Inflammatory macrophage (primary cell): ENCODE data around the gene MPND.
A peak's percentile ranks its signal among the peaks of the same experiment; 100 is the strongest.
"Not testable (repeated sequence)": the region's sequence is repeated elsewhere in the genome, so short reads cannot be mapped to it uniquely, and the experiment has no call there.

Experiments
- DNase-seq, 2 donors: peaks; one replicate each; pipeline ENCODE4 v3.0.0-alpha.2; 2020 to 2022

The MPND gene

DNA sequence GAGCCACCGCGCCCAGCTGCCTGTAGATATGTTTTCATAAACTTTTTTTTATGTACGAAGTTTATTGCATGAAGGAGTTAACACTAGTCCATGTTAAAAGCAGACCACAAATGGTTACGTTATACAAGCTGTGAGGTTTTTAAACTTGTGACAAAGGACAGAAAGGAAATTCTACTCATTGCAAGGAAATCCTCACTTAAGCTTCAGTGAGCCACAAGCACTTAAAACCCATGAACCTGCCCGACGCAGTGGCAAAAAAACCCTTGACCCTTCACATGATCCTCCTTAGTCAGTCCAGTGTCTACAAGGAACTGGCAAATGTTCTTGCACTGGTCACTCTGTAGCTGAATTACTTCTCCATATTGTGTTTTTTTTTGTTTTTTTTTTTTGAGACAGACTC, 4.2 kb downstream of the MPND start:
- peak; percentile 91 to 95 for DNase-seq

DNA sequence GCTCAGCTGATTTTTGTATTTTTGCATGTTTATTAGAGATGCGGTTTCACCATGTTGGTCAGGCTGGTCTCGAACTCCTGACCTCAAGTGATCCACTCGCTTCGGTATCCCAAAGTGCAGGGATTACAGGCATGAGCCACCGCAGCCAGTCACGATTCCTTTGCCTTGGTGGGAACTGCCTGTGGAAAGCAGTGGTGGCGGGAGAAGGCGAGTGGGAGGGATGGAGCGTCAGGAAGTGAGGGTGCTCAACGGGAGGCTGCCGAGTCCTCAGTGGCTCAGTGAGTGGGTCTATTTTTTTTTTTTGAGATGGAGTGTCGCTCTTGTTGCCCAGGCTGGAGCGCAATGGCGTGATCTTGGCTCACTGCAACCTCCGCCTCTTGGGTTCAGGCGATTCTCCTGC, 5.9 kb downstream of the MPND start:
- DNase-seq = not testable (repeated sequence)

DNA sequence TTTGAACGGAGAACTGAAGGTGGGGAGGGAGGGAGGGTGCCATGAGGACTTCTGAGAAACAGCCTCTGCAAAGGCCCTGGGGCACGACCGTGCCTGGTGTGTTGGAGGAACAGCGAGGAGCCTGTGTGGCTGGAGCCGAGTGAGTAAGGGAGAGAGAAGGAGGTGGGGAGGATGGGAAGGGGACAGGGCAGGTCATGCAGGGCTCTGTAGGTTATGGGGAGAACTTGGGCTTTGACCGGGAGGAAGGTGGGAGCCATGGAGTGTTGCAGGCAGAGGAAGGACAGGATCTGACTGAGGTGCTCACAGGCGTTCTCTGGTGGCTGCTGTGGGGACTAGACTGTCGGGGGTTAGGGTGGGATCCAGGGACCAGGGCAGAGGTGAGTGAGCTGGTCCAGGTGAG, 6.7 kb downstream of the MPND start:
- no peak for DNase-seq

DNA sequence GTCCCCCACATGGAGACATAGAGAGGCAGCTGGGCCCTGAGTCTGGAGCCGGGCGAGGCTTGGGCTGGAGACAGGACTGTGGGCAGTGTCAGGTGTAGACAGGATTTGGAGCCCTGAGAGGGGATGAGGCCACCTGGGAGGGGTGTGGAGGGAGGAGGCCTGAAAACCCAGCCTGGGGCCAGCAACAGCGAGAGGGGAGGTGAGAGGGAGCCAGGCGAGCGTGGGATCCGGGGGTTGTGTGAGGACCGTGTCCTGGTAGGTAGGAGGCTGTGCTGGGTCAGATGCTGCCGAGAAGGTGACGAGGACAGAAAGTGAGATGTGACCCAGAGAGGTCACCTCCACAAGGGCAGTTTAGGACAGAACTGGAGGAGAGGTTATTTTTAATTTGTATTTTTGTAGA, 7.4 kb downstream of the MPND start:
- no peak for DNase-seq

DNA sequence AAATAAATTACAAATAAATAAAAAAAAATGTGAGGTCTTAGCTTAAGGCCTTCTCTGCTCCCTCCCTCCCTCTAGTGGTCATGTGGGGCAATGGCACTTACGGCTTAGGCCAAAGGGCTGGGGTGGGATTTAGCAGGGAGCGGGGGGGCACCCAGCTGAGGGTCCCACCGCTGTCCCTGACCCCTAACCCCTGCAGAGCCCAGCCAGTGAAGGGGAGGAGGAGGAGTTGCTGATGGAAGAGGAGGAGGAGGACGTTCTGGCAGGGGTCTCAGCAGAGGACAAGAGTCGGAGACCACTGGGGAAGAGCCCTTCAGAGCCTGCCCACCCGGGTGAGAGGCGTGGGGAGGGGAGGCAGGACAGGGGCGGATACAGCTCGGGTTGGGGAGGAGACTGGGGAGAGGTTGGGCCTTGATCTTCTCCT, 9.3 kb downstream of the MPND start:
- DNase-seq = peak; percentile 52 to 65

DNA sequence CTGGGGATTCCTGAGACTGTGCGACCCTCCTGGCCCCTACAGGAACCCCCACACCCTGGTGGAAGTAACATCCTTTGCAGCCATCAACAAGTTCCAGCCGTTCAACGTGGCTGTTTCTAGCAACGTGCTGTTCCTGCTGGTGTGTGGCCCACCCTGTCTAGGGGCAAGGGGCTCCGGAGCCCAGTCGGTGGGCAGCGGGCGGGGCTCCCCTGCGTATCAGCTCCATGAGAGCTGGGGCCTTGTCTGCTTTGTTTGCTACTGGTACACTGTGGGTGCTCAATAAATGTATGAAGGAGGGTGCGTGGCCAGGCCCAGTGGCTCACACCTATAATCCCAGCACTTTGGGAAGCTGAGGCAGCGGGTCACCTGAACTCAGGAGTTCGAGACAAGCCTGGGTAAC, 10.9 kb downstream of the MPND start:
- no peak for DNase-seq

DNA sequence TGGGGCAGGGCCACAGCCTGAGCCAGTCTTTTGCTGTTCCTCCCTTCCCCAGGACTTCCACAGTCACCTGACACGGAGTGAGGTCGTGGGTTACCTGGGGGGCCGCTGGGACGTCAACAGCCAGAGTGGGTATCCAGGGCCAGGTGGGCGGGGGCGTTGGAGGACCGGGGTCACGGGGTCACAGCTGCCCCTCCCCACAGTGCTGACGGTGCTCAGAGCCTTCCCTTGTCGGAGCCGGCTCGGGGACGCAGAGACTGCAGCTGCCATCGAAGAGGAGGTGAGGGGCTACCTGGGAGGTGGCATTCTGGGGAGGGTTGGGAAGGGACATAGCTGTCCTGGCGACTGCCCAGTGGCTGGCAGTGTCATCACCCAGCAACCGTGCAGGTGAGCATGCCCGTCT, 11.5 kb downstream of the MPND start:
- DNase-seq = no peak

DNA sequence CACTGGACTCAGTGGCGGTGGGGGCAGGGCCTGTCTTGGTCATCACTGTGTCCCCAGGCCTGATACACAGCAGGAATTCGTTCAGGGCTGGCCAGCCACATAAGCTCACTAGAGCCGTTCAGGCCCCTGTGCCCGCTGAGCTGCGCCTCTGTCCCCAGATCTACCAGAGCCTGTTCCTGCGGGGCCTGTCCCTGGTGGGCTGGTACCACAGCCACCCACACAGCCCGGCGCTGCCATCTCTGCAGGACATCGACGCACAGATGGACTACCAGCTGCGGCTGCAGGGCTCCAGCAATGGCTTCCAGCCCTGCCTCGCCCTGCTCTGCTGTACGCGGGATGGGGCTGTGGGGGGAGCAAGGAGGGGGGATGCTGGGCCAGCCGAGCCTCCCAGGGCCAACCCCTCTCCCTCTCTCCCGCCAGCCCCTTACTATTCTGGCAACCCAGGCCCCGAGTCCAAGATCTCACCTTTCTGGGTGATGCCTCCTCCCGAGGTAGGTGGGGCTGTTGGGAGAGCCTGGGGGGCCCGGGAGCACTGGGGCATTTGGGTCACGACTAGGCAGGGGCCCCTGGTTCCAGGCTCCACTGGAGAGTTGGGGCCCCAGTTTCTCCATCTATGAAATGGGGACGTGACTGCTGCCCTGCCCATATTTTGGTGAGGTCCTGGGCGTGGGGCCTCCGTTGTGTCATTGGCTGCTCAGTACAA, 13.9 kb downstream of the MPND start:
- DNase-seq = no peak

DNA sequence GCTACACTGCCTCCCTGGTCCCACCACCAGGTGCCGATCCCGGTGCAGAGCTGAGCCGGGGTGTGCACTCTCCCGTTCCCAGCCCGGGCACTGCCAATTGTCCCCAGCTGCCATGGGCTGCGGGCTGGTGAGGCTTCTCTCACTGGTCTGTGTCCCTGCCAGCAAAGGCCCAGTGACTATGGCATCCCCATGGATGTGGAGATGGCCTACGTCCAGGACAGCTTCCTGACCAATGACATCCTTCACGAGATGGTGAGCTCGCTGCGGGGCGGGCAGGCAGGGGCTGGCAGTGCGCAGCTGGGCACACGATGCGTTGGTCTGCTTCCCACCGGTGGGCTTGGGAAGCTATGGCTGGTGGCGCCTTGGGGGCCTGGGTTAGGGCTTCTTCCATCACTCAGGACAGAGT, 14.6 kb downstream of the MPND start:
- no peak for DNase-seq

DNA sequence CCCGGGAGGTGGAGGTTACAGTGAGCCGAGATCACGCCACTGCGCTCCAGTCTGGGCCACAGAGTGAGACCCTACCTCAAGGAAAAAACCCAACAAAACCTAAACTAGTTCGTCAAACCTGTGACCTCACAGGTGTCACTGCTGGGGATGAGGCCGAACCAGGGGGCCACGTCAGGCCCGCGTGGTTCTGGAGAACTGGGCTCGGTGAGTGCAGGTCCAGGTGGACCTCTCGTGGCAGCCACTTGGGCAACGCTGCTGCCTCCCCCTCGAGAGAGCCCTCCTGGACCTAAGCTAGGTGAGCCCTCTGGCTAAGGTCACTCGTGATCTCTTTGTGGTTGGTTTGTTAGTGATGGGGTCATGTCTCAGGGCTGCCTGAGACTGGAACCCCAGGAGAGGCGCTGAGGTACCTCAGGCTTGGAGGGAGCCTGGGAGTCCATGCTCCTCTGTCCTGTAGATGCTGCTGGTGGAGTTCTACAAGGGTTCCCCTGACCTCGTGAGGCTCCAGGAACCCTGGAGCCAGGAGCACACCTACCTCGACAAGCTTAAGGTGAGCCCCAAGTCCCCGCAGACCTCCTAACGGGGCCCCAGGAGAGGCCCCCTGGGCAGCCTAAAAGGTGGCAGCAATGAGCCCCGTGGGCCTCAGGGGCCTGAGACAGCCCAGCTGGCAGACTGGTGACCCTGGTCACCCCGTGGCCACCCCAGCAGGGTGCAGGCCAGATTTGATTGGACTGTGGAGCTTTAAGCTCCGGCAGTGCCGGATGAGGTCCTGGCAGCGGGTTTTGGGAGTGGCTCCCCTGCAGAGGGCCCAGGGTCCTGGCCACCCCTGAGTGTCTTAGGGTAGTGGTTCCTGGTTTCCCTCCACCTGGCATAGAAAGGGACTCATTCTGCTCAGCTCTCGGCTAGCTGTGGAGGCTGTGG, 15.6 kb downstream of the MPND start:
- no peak for DNase-seq

DNA sequence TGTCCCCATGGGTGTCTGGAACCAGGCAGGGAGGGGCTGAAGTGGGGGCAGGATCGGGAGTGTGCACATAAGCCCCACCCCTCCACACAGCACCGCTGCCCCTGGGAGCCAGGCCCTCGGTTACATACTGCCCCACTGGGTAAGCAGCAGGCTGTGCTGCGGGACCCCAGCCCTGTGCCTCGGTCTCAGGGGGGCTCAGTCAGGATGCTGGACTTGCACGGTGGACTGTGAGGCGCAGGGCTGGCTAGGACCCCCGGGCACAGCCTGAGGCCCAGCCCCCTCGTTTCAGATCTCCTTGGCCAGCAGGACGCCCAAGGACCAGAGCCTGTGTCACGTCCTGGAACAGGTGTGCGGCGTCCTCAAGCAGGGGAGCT, 16.3 kb downstream of the MPND start:
- DNase-seq = no peak

DNA sequence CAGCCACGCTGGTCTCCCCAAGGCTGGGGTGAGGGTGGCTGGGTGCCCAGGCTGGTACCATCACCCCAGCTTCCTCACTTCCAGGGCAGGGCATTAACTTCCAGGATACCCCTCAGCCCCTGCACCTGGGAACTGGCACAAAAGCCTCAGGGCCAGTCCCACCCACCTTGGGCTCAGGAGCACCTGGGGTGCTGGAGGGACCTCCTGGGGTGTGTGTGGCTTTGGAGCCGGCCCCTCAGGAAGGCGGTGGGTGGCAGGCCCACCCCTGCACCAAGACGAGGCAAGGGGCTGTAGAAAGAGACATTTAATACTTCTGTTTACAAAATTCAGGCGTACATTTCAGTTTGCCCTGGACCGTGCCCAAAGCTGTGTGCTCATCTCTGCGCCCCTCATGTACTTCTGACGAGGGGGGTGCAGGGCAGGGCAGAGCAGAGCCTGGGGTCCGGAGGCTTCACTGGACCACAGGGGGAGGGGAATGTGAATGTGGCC, 16.8 kb downstream of the MPND start:
- no peak for DNase-seq

DNA sequence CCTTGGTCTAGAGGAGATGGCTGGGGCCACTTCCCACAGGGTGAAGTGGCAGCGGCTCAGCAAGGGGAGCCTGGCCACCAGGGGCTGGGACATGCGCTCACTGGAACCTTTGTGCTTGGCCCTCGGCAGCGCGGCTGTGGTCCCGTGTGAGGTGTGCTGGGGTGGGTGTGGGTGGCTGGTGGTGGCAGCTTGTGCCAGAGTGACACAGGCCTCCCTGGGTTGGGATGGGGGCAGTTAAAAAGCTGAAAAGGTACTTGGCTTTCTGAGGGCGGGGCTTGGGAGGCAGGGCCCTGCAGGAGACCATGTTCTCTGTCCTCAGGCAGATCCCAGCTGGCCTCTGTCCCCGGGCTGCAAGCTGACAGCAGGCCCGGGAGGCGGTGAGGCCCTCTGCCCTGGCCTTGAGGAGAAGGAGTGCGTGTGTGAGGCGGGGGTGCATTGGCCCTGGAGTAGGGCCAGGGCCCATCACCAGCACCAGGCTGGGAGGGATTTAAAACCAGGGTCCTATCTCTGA, 17.3 kb downstream of the MPND start:
- DNase-seq = no peak

DNA sequence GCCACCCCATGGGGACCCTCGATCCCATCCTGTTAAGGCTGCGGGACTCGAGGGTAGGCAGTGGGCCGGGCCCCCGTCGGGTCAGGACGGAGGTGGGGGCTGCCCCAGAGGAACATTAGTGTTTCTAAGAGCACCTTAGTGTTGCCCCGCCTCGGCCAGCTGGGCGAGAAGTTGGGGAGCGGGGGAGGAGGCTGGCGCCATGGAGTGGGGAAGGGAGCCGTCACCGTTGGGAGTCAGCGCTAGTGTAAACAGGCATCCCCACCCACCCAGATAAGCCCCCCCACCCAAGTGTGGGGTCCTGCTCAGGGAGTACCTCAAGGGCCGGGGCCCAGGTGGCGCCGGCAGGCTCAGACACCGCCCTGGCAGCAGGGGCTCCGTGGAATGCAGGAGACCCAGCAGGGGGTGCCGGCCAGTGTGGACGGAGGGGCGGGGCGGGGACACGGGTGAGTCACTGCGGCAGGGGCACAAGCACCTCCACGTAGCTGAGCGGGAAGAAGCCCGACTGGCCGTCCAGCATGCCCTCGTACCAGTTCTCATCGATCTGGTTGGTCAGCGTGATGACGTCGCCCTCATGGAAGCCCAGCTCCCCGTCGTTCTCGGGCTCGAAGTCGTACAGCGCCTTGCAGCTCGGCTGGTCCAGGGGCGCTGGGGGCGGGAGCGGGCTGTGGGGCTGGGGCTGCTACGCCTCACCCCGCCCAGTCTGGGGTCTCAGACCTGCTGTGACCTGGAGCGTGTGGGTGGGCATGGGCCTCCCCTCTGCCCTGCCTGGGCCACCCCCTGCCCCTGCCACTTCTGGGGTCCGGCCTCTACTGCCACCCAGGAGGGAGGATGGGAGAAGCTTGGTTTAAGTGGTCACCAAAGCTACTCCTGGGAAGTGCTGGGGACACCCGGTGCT, 18.0 kb downstream of the MPND start:
- no peak for DNase-seq

DNA sequence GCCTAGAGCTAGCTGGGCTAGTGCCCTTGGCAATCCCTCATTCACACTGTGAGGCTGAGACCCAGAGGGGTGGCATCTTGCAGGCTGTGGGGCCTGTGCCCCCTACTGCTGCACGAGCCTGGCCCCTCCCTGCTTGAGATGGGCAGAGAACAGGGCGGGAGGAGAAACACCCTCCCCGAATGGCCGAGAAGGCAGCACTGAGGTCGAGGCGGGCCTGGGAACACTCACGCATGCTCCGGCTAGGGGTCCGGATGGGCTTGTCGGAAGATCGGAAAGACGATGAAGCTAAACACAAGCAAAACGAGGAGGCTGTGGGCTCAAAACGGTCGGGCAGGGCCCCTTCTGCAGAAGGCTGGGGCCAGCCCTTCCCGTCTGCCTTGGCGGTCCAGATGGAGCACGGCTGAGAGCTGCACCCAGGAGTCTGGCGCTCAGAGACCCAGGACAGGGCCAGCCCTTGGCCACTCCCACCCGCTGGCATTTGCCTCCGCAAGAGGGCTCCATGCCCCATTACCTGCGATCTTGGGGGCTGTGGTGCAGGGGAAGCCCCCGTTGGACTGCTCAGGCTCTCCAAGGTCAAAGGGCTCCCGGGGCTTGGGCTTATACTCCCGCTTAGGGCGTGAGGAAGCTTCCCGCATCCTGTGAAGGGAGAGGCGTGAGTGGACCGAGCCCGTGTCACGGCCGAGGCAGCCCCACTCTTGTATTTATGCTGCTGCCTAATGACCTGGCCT, 18.9 kb downstream of the MPND start:
- peak in 1 of 2 donors; percentile 21 for DNase-seq

DNA sequence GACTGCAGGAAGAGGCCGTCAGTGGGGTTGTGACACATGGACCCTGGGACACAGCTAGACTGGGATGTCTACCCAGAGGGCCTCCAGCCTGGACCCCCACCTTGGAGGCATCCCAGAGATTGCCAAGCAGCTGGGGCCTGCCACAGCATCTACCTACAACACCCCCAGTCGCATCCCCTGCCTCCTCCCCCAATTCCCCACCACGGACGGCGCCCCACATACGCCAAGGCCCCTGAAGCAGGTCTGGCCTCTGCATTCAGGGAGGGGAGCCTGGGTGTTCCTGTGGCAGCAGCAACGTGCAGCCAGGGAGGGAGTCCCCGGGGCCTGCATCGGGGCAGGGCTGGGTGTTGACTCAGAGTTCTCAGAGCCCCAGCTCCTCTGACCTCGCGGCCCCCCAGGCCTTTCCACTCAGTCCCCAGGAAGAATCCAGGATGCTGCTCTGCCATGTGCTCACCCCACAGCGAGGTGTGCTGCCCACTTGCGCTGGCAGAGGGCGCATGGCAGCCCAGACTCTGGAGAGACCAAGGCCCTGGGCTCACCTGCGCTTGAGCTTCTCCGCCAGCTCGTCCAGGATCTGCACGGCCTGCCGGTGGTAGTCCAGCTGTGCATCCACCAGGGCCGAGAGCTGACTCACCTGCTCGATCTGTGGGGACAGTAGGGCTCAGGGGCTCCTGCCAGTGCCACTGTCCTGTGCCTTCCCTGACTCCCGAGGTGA, 19.6 kb downstream of the MPND start:
- DNase-seq = peak in 1 of 2 donors; percentile 25

DNA sequence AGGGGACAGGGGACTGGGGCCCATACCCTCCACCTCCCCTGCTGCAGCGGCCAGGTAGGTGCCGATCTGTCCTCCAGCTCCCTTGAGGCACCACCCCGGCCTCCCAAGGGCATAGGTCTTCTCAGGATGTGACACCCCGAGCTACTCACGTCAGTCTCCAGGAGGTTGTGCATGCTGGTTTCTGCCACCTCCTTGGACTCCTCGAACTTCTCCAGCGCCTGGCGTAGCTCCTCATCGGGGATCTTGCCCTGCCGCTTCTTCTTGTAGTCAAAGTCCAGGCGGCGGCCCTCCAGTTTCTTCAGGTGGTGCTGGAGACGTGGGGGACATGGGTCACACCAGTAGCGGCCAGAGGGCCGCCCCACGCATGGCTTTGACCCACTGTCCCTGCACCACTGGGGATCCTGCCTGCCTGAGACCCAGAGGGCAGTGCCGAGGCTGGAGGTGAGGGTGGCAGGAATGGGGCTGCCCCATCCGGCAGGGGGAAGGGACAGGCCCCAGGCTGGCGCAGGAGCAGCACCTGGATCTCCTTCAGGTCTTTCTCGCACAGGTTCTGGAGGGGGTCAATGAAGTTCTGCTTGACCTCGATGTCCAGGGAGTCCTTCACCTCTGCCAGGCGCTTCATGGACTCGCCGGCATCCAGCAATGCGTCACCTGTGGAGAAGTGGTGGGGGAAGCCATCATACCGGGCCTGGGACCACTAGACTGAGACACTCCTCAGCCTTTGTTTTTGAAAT, 20.4 kb downstream of the MPND start:
- peak in 1 of 2 donors; percentile 9 for DNase-seq

DNA sequence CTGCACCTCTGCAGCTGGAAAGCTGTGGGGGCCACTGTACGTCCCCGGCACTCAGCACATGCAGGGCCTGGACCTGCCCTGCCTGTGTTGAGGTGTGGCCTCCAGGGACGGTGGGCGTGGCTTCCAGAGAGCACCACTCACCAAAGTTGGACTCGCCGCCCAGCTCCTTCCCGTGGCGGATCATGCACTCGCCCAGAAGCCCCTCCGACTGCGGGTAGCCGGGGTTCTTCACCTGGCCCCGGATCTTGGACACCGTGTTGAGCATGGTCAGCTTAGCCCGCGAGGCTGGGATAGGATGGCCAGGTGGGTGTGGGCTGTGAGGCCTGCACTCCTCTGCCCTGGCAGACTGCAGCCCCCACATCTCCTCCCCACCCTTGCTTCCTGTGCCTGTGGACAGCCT, 22.0 kb downstream of the MPND start:
- DNase-seq = no peak

DNA sequence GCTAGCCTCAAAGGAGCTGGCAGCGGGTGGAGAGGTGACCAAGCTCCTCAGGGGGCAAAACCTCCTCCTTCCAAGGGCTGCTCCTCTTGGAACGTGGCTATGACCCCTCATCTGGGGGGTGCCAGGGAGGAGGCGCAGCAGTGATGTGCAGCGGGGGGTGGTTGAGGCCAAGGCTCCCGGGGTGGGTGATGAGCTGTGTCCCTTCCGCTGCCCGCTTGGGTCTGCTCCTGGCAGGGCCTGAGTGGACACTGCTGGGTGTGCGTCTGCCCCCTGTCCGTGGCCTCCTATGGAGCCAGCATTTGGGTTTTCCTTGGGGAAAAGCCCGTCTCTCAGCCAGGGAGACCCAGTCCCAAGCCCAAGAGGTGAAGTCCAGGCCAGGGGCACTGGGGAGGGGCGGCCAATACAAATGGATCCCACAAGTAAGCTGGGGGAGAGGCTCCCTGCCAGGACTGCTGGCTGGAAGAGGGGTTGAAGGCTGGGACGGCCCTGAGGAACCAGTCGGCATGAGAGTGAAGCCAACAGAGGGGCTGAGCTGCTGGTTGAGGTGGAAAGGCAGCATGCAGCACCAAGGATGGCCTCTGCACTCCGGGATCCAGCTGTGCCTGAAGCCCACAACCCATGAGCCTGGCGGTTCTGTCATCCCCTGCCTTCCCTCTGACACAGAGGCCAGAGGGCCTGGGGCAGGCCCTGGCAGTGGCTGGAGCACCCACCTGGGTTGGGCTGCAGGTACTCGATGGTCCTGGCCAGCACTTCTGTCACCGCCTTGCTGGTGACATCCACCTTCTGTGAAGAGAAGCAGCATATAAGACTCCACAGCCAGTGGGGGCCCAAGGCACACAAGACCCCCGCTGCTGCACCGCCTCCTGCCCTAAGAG, 22.7 kb downstream of the MPND start:
- DNase-seq = no peak
